Measurements from ENCODE around the gene ZSCAN22. TPM values are rescaled to one million over a fixed set of nuclear protein-coding genes. Genes with fewer than 3 reads are reported as not detected.

ZSCAN22 gene
- total RNA-seq, 2 experiments from 2014 or later, result 4.3 to 5.0 TPM

DNA sequence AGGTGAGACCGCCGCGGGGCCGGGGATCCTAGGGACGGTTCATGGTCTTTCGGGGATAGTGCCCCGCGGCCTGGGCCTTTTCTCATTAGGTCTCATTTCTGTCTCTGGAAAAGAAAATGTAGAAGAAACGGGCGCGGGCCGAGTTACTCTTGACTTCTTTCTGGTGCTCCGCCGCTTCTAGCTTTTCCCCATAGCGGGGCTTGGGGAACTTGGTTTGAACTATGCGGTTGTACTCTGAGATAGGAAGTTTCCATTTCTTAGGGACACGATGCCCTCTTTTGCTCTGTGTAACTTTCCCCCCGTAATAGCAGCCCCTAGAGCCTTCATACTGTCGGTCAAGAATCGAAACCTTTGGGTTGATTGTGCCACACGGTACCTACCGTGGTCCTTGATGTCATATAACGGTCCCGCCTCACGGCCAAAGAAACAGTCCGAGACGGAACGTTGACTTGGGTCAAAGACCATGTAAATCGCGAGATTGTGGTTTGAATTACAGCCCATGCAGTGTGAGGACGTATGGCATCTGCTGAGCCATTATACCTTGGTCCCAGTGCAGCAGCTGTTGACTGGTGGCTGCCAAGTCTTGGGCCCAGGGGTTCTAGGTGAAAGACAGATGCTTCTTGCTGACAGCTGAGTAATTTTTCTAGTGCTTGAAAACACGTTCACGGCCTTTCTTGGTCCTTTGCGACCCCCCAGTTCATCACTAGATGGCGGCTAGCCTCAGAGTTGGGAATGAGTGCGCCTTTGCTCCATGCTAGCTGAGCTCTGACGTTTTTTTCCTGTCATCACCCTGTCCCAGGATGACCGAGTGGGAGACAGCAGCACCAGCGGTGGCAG is 60.8 kb downstream of the ZSCAN22 start:
- no peaks in the 10 kb centered on the region for H3K9me3 Mint-ChIP-seq
- H3K4me3 Mint-ChIP-seq, result peak overlapping the region; percentile 97
- DNase-seq, result no peak
- POLR2A ChIA-PET, result no interaction called here
- H3K27me3 Mint-ChIP-seq, result no peaks in the 10 kb centered on the region
- CTCF ChIA-PET, result interaction anchor here (0.6 to 1.5 kb wide), 2 partner anchors 25 to 97 kb away, joined by 3 read pairs; partner anchors contain the start of gene ZNF497
- H3K4me1 Mint-ChIP-seq, result peaks cover 54% of the 10 kb centered on the region
- H3K36me3 Mint-ChIP-seq (ENCODE audit: low read depth), result peaks cover 31% of the 10 kb centered on the region
- peak overlapping the region; percentile 99 for H3K27ac Mint-ChIP-seq

DNA sequence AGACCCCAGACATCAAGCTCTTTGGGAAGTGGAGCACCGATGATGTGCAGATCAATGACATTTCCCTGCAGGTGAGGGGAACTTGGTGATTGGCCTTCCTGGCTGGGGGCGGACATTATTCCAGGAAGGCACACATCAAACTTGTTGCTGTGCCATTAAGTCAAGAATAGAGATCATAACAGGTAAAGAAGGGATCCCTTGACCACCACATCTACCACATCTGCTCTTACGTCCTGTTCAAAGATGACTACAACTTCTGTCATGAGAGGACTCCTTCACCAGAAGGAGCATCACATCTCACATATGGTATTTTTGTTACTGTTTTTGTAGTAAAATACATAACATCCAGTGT is 61.4 kb downstream of the ZSCAN22 start:
- Mint-ChIP-seq H3K4me3 (peak overlapping the region; percentile 97), H3K27me3 (no peaks in the 10 kb centered on the region), H3K9me3 (no peaks in the 10 kb centered on the region), H3K36me3 (ENCODE audit: low read depth) (peaks cover 35% of the 10 kb centered on the region), H3K4me1 (peaks cover 56% of the 10 kb centered on the region), H3K27ac (peak overlapping the region; percentile 99)
- ChIA-PET POLR2A (no interaction called here), CTCF (interaction anchor here (0.6 to 1.5 kb wide), 2 partner anchors 25 to 96 kb away, joined by 3 read pairs; partner anchors contain the start of gene ZNF497)
- no peak for DNase-seq

Small RNA genes within 50 kb of the gene (microRNA-seq; reads per million reads assigned to microRNA genes)
- not detected for gene MIR4754 (ENCODE audit: borderline microRNAs expressed, borderline replicate concordance)
- not detected for gene MIR6806 (ENCODE audit: borderline microRNAs expressed, borderline replicate concordance)

Other genes with a start within 250 kb of the ZSCAN22 start
- 10 to 100 TPM; 19.0 to 20.6 TPM for gene ZSCAN18, start 228.8 kb upstream of the ZSCAN22 start, total RNA-seq
- gene ZNF329, start 176.2 kb upstream of the ZSCAN22 start, total RNA-seq, result 1 to 10 TPM; 5.2 to 5.5 TPM
- 10 to 100 TPM; 22.4 to 23.7 TPM for gene ZNF274, start 143.9 kb upstream of the ZSCAN22 start, total RNA-seq
- gene ZNF544, start 98.1 kb upstream of the ZSCAN22 start, total RNA-seq, result 10 to 100 TPM; 33.5 to 34.6 TPM
- 1 to 10 TPM; 5.1 to 5.4 TPM for gene ZNF8, start 48.0 kb upstream of the ZSCAN22 start, total RNA-seq
- gene ERVK3-1, start 21.6 kb upstream of the ZSCAN22 start, total RNA-seq, result 10 to 100 TPM; 57.0 to 59.5 TPM
- 1 to 10 TPM; 2.0 to 4.5 TPM for gene A1BG, start 26.5 kb downstream of the ZSCAN22 start, total RNA-seq
- gene ZNF497, start 35.8 kb downstream of the ZSCAN22 start, total RNA-seq, result 1 to 10 TPM in 1 of 2 experiments, under 1 TPM in 1; 0.98 to 1.4 TPM
- gene ZNF837, start 54.0 kb downstream of the ZSCAN22 start, total RNA-seq, result 1 to 10 TPM; 1.5 to 2.3 TPM
- 1,000 to 10,000 TPM in 1 of 2 experiments, 100 to 1,000 TPM in 1; 918 to 1,077 TPM for gene RPS5, start 60.3 kb downstream of the ZSCAN22 start, total RNA-seq
- gene RNF225, start 68.7 kb downstream of the ZSCAN22 start, total RNA-seq, result under 1 TPM; 0.35 to 0.74 TPM
- 1 to 10 TPM; 6.7 to 6.8 TPM for gene ZNF584, start 81.7 kb downstream of the ZSCAN22 start, total RNA-seq
- gene ZNF132, start 113.2 kb downstream of the ZSCAN22 start, total RNA-seq, result 1 to 10 TPM; 4.8 to 5.3 TPM
- gene ZNF324B, start 124.6 kb downstream of the ZSCAN22 start, total RNA-seq, result 10 to 100 TPM in 1 of 2 experiments, 1 to 10 TPM in 1; 9.8 to 10.3 TPM
- 10 to 100 TPM in 1 of 2 experiments, 1 to 10 TPM in 1; 9.0 to 12.7 TPM for gene ZNF324, start 140.1 kb downstream of the ZSCAN22 start, total RNA-seq
- gene ZNF446, start 149.4 kb downstream of the ZSCAN22 start, total RNA-seq, result 1 to 10 TPM; 7.6 to 7.9 TPM
- 10 to 100 TPM in 1 of 2 experiments, 1 to 10 TPM in 1; 9.8 to 10.2 TPM for gene SLC27A5, start 185.0 kb downstream of the ZSCAN22 start, total RNA-seq
- 10 to 100 TPM; 17.9 to 19.9 TPM for gene ZBTB45, start 192.8 kb downstream of the ZSCAN22 start, total RNA-seq
- 100 to 1,000 TPM; 457 to 560 TPM for gene TRIM28, start 217.1 kb downstream of the ZSCAN22 start, total RNA-seq
- gene CHMP2A, start 228.1 kb downstream of the ZSCAN22 start, total RNA-seq, result 100 to 1,000 TPM; 128 to 137 TPM
- 10 to 100 TPM; 82.8 to 96.0 TPM for gene UBE2M, start 231.6 kb downstream of the ZSCAN22 start, total RNA-seq
- 10 to 100 TPM; 28.6 to 33.1 TPM for gene MZF1, start 246.3 kb downstream of the ZSCAN22 start, total RNA-seq

Data from activated CD4-positive, alpha-beta T cell treated with anti-CD3 and anti-CD28 coated beads, Interleukin-2, amount 10 ng/mL, durations not matched to agents 7 days and 5 days (primary cell).